Duodenal mucosa (tissue), 2 donors: ENCODE data around the gene SLC44A3.
A peak's percentile ranks its signal among the peaks of the same experiment; 100 is the strongest.

ENCODE experiments used
- H3K27ac ChIP-seq: one replicate; pipeline ENCODE4 v1.7.0; 2013; ENCODE audit warnings: low read depth, low read length
- H3K27me3 ChIP-seq, 2 donors: one replicate each; pipeline ENCODE4 v1.7.0; 2013; ENCODE audit warnings: low read length in 2 of 2, control low read depth in 1 of 2; ENCODE audit not compliant: insufficient read depth in 2 of 2, control insufficient read depth in 1 of 2
- H3K36me3 ChIP-seq, 2 donors: one replicate each; pipeline ENCODE4 v1.7.0; 2013; ENCODE audit warnings: low read length in 2 of 2, control low read depth in 1 of 2; ENCODE audit not compliant: insufficient read depth in 2 of 2, control insufficient read depth in 1 of 2
- H3K4me1 ChIP-seq, 2 donors: one replicate each; pipeline ENCODE4 v1.7.0; 2013; ENCODE audit warnings: low read length in 2 of 2, control low read depth in 1 of 2; ENCODE audit not compliant: insufficient read depth in 2 of 2, control insufficient read depth in 1 of 2
- H3K4me3 ChIP-seq, 2 donors: one replicate each; pipeline ENCODE4 v1.7.0; 2013; ENCODE audit warnings: low read length in 2 of 2, low read depth in 1 of 2
- H3K9ac ChIP-seq, 2 donors: one replicate each; pipeline ENCODE4 v1.7.0; 2013; ENCODE audit warnings: low read length in 2 of 2, low read depth in 1 of 2
- H3K9me3 ChIP-seq, 2 donors: one replicate each; pipeline ENCODE4 v1.7.0; 2013; ENCODE audit warnings: low read length in 2 of 2, control low read depth in 1 of 2; ENCODE audit not compliant: control insufficient read depth in 1 of 2

Gene SLC44A3

DNA sequence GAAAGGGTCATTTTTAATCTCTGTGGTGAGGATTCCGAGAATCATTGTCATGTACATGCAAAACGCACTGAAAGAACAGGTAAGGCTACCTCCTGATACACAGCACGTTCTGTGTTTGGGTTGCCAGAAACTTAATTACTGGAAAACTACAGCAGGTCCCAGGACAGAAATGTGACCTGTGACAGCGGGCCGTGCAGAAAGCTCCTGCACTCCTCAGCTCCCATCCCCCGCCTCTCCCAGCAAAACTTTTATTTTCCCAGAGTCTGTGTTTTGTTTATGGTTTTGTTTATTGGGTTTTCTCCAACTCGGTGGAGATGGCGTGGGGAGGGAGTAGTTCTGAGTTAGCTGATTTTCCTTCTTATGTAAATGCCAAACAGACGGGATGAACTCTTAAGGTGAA is 44.7 kb downstream of the SLC44A3 start:
- Histone ChIP-seq H3K27ac (peak overlapping the region; percentile 65), H3K36me3 (peaks cover under 1 to 31% of the 10 kb centered on the region in 2 donors), H3K4me3 (no peak overlapping the region), H3K9ac (no peak overlapping the region), H3K4me1 (peaks cover 0 to 20% of the 10 kb centered on the region in 2 donors), H3K27me3 (no peaks in the 10 kb centered on the region), H3K9me3 (no peaks in the 10 kb centered on the region)

DNA sequence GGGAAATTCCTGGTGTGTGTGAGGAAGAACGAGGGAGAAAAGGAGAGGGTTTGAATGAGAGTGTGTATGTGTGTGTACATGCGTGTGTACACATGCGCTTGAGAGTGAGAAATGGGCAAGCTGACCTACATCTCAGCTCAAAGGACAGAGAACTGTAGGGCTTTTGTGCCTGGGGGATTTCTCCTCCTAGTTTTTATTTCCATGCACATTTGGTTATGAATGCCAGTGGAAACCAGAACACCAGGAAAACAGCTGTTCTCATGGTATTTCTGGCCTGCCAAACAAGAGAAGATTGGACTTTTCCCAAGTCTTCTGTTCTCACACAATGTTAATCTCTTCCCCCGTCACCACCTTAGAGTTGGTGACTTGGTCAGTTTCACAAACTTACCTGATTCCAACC is 45.2 kb downstream of the SLC44A3 start:
- H3K27me3 ChIP-seq: no peaks in the 10 kb centered on the region
- peaks cover 6 to 34% of the 10 kb centered on the region in 2 donors for H3K36me3 ChIP-seq
- no peak overlapping the region for H3K9ac ChIP-seq
- H3K9me3 ChIP-seq: no peaks in the 10 kb centered on the region
- no peak overlapping the region for H3K4me3 ChIP-seq
- H3K4me1 ChIP-seq: peaks cover 0 to 20% of the 10 kb centered on the region in 2 donors
- peak overlapping the region; percentile 59 for H3K27ac ChIP-seq

DNA sequence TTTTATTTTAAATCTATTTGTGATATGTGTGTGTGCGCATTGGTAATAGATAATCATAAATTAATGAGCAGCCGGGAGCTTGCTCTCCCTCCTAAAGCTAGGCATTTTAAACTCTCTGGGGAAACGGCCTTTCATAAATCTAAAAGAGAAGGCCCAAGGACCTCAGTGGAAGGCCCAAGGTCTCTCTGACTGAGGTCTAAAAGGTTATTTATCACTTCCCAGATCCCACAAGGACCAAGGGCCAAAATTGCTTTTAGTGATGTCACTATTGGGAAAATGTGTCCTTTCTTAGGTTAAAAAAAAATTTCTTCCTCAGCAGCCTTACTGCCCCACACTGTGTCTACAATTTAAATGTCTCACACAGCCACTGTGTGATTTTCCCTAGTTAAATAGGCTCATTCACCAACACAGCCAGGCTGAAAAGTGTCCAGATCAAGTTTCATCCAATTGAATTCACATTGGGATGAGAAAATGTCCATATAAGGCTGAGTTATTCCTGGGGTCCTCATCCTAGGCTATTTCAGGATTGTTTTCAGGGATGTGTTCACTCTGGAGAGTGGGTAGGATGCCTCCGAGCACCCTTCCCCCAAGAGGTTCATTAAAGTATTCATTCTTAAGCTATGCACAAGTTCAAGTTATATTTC is 46.1 kb downstream of the SLC44A3 start:
- Histone ChIP-seq H3K4me1 (peaks cover 0 to 20% of the 10 kb centered on the region in 2 donors), H3K36me3 (peaks cover 8 to 35% of the 10 kb centered on the region in 2 donors), H3K27me3 (no peaks in the 10 kb centered on the region), H3K9ac (no peak overlapping the region), H3K4me3 (no peak overlapping the region), H3K9me3 (no peaks in the 10 kb centered on the region), H3K27ac (no peak overlapping the region)

DNA sequence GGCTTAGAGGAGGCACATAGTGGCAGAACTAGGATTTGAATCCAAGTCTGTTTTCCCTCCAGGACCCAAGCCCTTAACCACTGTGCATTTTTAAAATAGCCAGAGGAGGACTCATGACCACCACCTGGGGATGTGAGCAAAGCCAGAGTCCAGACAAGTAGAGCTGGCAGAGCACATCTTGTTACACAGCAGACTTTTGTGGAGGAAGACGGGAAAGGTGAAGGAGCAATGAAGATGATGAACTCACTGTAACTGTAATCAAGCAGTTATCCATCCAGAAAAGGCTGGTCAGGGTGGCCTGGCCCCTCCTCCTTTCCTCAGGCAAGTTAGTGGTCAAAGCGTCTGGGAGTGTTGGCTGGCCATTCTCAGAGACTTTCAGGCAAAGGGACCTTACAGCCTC is 50.9 kb downstream of the SLC44A3 start:
- Histone ChIP-seq H3K36me3 (peaks cover 18 to 68% of the 10 kb centered on the region in 2 donors), H3K9ac (no peak overlapping the region), H3K4me3 (no peak overlapping the region), H3K9me3 (no peaks in the 10 kb centered on the region), H3K27me3 (no peaks in the 10 kb centered on the region), H3K27ac (no peak overlapping the region), H3K4me1 (no peaks in the 10 kb centered on the region)

DNA sequence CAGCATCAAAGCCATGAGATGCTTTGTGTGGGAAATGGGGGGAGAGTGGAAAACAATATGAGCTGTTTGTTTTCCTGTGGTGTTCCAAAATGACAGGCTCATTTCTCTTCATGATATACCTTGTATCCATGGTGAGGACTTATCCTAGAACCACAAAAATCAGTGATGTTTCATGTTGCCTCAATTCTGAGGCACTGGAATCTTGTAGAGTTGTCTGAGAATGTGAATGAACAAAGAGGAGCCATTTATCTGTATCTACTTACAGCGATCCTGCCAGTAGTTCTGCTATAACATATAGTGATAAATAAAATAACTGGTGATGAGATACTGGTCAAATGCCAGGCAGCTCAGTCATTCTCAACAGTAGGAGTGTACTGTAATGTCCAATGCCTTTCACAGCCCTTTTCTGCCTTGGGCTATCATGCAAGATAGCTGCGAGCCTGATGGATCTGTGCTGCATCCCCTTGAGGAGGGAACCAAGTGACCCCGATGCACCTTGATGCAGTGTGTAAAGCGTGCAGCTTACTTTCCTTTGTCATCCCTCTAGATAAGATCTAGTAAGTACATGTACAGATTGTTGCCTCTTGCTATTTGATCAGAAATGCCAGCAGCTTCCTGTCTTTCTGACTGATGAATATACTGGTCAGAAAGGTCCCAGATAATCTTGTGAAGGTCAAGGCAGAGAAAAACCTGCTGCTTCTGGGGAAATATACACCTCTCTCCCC is 52.8 kb downstream of the SLC44A3 start:
- Histone ChIP-seq H3K36me3 (peaks cover 18 to 69% of the 10 kb centered on the region in 2 donors), H3K4me1 (no peaks in the 10 kb centered on the region), H3K27me3 (no peaks in the 10 kb centered on the region), H3K27ac (no peak overlapping the region), H3K9ac (no peak overlapping the region), H3K9me3 (no peaks in the 10 kb centered on the region), H3K4me3 (no peak overlapping the region)

DNA sequence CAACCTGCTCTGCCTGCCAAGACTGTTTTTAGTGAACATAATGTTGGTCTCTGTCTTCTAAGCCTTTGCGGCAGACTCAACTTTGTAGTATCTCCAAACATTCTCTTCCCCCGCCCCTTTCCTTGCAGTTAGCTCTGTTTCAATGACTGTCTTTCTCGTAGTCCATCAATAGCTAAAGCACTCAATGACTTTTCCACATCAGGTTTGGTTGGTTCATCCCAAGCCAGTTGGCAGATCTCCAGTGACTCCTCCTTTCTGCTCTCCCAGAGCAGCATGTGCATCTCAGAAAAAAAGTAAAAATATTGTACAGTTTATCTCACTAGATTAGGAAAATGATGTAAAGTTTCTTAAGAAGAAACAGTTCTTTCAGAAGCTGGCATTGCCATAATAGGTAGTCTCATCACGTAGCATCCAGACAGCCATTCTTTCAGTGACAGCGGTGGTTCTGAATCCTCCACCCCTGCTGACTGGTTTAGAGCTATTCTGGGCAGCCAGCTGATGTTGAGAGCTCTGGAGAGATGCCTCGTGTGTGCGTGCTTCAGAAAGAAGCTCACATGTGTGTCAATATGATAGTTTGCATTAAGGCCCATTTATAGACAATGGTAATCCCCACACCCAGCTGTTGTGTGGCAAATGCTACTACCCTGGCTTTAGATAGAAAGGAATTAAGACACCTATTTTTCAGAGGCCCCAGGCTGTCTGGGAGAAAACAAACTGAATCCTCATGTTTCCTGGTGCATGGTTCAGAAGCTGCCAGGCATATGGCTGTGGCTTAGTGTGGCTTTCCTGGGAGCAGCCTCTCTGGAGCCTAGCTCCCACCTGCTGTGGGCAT is 53.6 kb downstream of the SLC44A3 start:
- Histone ChIP-seq H3K27ac (no peak overlapping the region), H3K9me3 (no peaks in the 10 kb centered on the region), H3K27me3 (no peaks in the 10 kb centered on the region), H3K4me1 (no peaks in the 10 kb centered on the region), H3K9ac (no peak overlapping the region), H3K36me3 (peaks cover 18 to 75% of the 10 kb centered on the region in 2 donors), H3K4me3 (no peak overlapping the region)

DNA sequence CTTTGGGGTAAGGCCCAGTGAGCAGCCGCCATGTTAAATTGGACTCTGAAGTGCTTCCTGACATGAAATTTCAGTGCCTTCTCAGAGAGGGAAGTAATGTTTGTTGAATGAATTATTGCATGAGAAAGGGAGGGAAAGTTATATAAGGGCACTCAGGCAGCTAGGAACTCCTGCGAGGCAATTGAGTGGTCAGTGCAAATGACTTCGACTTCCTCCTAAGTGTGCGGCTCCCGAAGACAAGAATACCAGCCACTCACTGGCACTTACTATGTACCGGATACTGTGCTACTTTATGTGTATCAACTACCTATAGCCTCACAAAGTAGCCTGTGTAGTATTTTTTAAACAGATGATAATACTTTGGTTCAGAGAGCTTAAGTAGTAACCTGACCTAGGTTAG is 54.3 kb downstream of the SLC44A3 start:
- no peaks in the 10 kb centered on the region for H3K4me1 ChIP-seq
- no peak overlapping the region for H3K4me3 ChIP-seq
- H3K9me3 ChIP-seq: no peaks in the 10 kb centered on the region
- no peaks in the 10 kb centered on the region for H3K27me3 ChIP-seq
- no peak overlapping the region for H3K27ac ChIP-seq
- peaks cover 18 to 71% of the 10 kb centered on the region in 2 donors for H3K36me3 ChIP-seq
- H3K9ac ChIP-seq: no peak overlapping the region

DNA sequence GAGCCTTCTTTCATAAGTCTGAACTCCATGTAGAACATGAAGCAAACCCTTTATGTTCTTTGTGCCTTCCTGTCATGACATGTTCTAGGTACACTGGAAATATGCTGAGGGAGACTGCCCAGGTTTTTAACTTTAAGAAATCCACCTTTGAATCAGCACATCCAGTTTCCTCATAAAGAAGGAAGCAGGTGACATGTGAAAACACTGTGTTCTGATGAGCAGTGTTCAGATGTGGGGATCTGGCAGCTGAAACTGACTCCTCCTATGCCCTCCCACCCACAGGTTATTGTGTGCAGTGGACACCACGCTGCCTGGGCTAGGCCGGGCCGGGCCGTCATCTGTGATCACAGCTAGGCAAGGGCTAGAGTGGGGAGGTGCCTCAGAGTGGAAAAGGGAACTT is 55.6 kb downstream of the SLC44A3 start:
- no peaks in the 10 kb centered on the region for H3K4me1 ChIP-seq
- H3K9ac ChIP-seq: no peak overlapping the region
- no peak overlapping the region for H3K4me3 ChIP-seq
- no peaks in the 10 kb centered on the region for H3K9me3 ChIP-seq
- H3K36me3 ChIP-seq: peaks cover 11 to 63% of the 10 kb centered on the region in 2 donors
- no peaks in the 10 kb centered on the region for H3K27me3 ChIP-seq
- H3K27ac ChIP-seq: no peak overlapping the region

DNA sequence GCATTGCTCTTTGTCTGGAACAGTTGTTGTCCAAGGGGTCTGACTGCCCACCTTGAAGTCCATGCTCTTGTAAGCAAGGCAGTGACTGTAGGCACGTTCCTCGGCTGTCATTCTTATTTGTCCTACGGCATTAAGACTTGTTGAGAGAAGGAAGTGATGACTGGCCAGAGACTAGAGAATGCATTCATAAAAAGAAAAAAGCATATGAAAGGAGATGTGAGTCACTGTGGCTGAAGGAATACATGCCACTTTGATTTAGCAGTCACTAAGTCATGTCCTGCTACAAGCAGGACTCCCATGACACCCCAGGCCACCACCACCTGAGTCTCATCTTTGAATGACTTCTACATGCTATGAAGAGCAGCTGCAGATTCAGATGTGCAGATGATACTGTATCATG is 56.2 kb downstream of the SLC44A3 start:
- Histone ChIP-seq H3K27me3 (no peaks in the 10 kb centered on the region), H3K36me3 (peaks cover 11 to 57% of the 10 kb centered on the region in 2 donors), H3K27ac (no peak overlapping the region), H3K9ac (no peak overlapping the region), H3K4me1 (no peaks in the 10 kb centered on the region), H3K4me3 (no peak overlapping the region), H3K9me3 (no peaks in the 10 kb centered on the region)

DNA sequence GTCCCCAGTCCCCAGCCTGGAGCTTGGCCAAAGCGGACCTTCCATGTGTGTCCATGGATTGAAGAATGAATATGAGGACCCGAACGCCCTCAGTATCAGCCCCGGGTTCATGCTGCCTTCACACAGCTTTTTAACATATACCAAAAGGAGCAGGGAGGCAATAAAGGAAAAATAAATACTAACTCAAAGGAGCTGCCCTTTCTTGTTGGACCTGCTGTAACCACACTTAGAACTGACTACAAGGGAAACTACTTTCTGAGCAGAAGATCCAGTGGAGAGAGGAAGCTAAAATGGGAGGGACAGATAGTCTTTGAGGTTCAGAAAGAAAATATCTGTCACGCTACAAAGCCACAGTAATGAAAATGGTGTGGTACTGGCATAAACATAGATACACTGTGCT is 58.2 kb downstream of the SLC44A3 start:
- H3K27me3 ChIP-seq: no peaks in the 10 kb centered on the region
- no peak overlapping the region for H3K4me3 ChIP-seq
- H3K9me3 ChIP-seq: no peaks in the 10 kb centered on the region
- H3K4me1 ChIP-seq: no peaks in the 10 kb centered on the region
- no peak overlapping the region for H3K27ac ChIP-seq
- H3K9ac ChIP-seq: no peak overlapping the region
- peaks cover 7 to 47% of the 10 kb centered on the region in 2 donors for H3K36me3 ChIP-seq
